ENCODE results near the gene ZNFX1. TPM values are rescaled to one million over a fixed set of nuclear protein-coding genes. Genes with fewer than 3 reads are reported as not detected.

Gene ZNFX1
- total RNA-seq, 2 donors from 2014 or later: 8.1 to 8.9 TPM

GRCh38 chr20:49281913-49282467, 4.1 kb upstream of the ZNFX1 start:
- H3K9me3 Mint-ChIP-seq: peaks cover 32% of the 10 kb centered on the region
- Histone ChIP-seq H3K9me3 (ENCODE audit: control insufficient read depth, low read length) (peaks cover 52% of the 10 kb centered on the region), H3K36me3 (ENCODE audit: control insufficient read depth, insufficient read depth, low read length) (peaks cover 84% of the 10 kb centered on the region), H3K4me1 (ENCODE audit: control insufficient read depth, insufficient read depth, low read length) (peaks cover 4% of the 10 kb centered on the region), H3K27me3 (ENCODE audit: control insufficient read depth, insufficient read depth, low read length, poor library complexity, severe bottlenecking) (no peaks in the 10 kb centered on the region), H3K27ac (ENCODE audit: low read depth, low read length) (no peak overlapping the region), H3K9ac (ENCODE audit: extremely low read depth, low read length, poor library complexity, severe bottlenecking) (peak overlapping the region; percentile 99), H3K4me3 (ENCODE audit: low read length) (peak overlapping the region; percentile 98)
- H3K27me3 Mint-ChIP-seq (ENCODE audit: insufficient read depth): no peaks in the 10 kb centered on the region
- no peak for TF ChIP-seq CTCF (conservative IDR thresholded peaks at IDR 0.05)
- peak overlapping the region; percentile 100 for H3K4me3 Mint-ChIP-seq
- H3K4me1 Mint-ChIP-seq: peaks cover 58% of the 10 kb centered on the region
- 27 to 36% methylated on average over 3 to 9 of the region's 9 CpGs for WGBS, 2 experiments (ENCODE audit: insufficient coverage in 1 of 2, insufficient read length in 1 of 2)
- peak overlapping the region; percentile 99 for H3K27ac Mint-ChIP-seq
- DNase-seq: peak; percentile 51
- H3K36me3 Mint-ChIP-seq (ENCODE audit: low read depth): peaks cover 87% of the 10 kb centered on the region

GRCh38 chr20:49281059-49281912, 3.4 kb upstream of the ZNFX1 start:
- peaks cover 81% of the 10 kb centered on the region for H3K36me3 ChIP-seq (ENCODE audit: control insufficient read depth, insufficient read depth, low read length)
- no peaks in the 10 kb centered on the region for H3K4me1 ChIP-seq (ENCODE audit: control insufficient read depth, insufficient read depth, low read length)
- TF ChIP-seq CTCF (conservative IDR thresholded peaks at IDR 0.05): no peak
- H3K9ac ChIP-seq (ENCODE audit: extremely low read depth, low read length, poor library complexity, severe bottlenecking): peak overlapping the region; percentile 99
- no peaks in the 10 kb centered on the region for H3K27me3 ChIP-seq (ENCODE audit: control insufficient read depth, insufficient read depth, low read length, poor library complexity, severe bottlenecking)
- H3K36me3 Mint-ChIP-seq (ENCODE audit: low read depth): peaks cover 85% of the 10 kb centered on the region
- peaks cover 30% of the 10 kb centered on the region for H3K9me3 Mint-ChIP-seq
- H3K4me1 Mint-ChIP-seq: peaks cover 57% of the 10 kb centered on the region
- peak overlapping the region; percentile 99 for H3K27ac Mint-ChIP-seq
- peak; percentile 84 for DNase-seq
- H3K27me3 Mint-ChIP-seq (ENCODE audit: insufficient read depth): no peaks in the 10 kb centered on the region
- WGBS, 2 experiments (ENCODE audit: insufficient coverage in 1 of 2, insufficient read length in 1 of 2): 21 to 42% methylated on average over 8 to 13 of the region's 13 CpGs
- H3K9me3 ChIP-seq (ENCODE audit: control insufficient read depth, low read length): peaks cover 48% of the 10 kb centered on the region
- peak overlapping the region; percentile 98 for H3K4me3 ChIP-seq (ENCODE audit: low read length)
- no peak overlapping the region for H3K27ac ChIP-seq (ENCODE audit: low read depth, low read length)
- peak overlapping the region; percentile 100 for H3K4me3 Mint-ChIP-seq

- Histone ChIP-seq H3K36me3 (ENCODE audit: control insufficient read depth, insufficient read depth, low read length) (peaks cover 81% of the 10 kb centered on the region), H3K4me1 (ENCODE audit: control insufficient read depth, insufficient read depth, low read length) (no peaks in the 10 kb centered on the region)
Measured at GRCh38 chr20:49280463-49281058, 2.7 kb upstream of the ZNFX1 start.

More at GRCh38 chr20:49280463-49281058, 2.7 kb upstream of the ZNFX1 start:
- peak overlapping the region; percentile 100 for H3K4me3 Mint-ChIP-seq
- DNase-seq: no peak
- H3K36me3 Mint-ChIP-seq (ENCODE audit: low read depth): peaks cover 81% of the 10 kb centered on the region
- H3K27ac Mint-ChIP-seq: peak overlapping the region; percentile 99
- peaks cover 50% of the 10 kb centered on the region for H3K4me1 Mint-ChIP-seq
- H3K4me3 ChIP-seq (ENCODE audit: low read length): peak overlapping the region; percentile 98
- no peaks in the 10 kb centered on the region for H3K27me3 ChIP-seq (ENCODE audit: control insufficient read depth, insufficient read depth, low read length, poor library complexity, severe bottlenecking)
- H3K27ac ChIP-seq (ENCODE audit: low read depth, low read length): no peak overlapping the region
- WGBS, 2 experiments (ENCODE audit: insufficient coverage in 1 of 2, insufficient read length in 1 of 2): 8 to 23% methylated on average over 3 to 6 of the region's 6 CpGs
- peak overlapping the region; percentile 99 for H3K9ac ChIP-seq (ENCODE audit: extremely low read depth, low read length, poor library complexity, severe bottlenecking)
- H3K9me3 ChIP-seq (ENCODE audit: control insufficient read depth, low read length): peaks cover 48% of the 10 kb centered on the region
- TF ChIP-seq CTCF (conservative IDR thresholded peaks at IDR 0.05): no peak
- H3K27me3 Mint-ChIP-seq (ENCODE audit: insufficient read depth): no peaks in the 10 kb centered on the region
- peaks cover 26% of the 10 kb centered on the region for H3K9me3 Mint-ChIP-seq

Measured in endodermal cell (in vitro differentiated cells).